Measurements from ENCODE around the gene RSPH6A.

The RSPH6A gene

DNA sequence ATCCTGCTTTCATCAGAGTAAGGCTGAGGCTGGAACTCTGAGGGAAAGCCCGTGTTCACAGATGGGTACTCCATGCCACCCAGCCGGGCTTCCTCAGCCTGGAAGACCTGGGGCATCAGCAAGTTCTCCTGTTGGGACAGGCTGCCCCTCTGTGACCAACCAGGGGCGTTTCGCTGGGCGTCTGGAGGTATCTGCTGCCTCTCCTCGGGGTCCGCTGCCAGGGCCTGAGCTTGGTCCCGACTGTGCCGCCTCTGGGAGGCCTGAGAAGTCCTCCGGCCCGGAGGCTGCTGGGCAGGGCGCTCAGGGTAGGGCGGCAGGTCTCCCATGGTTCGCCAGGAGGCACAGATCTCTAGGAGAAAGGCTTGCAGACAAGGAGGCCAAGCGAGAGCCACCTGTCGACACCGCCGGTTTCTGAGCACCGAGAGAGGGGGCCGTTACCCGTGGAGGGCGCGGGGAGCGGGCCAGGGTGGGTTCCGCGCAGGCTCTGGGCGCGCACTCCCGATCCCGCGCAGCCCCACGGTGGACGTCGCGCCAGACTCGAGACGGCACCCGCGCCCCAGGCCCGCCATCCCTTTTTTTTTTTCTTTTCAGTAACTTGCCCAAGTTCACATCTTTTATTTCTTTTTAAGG lies at the start of gene RSPH6A:
Gene RSPH6A, minus strand, starts transcription at position 458 of the 630 bp plus-strand sequence. Its CDS starts 132 bp downstream, at position 326.
- DNase-seq, result no peak

DNA sequence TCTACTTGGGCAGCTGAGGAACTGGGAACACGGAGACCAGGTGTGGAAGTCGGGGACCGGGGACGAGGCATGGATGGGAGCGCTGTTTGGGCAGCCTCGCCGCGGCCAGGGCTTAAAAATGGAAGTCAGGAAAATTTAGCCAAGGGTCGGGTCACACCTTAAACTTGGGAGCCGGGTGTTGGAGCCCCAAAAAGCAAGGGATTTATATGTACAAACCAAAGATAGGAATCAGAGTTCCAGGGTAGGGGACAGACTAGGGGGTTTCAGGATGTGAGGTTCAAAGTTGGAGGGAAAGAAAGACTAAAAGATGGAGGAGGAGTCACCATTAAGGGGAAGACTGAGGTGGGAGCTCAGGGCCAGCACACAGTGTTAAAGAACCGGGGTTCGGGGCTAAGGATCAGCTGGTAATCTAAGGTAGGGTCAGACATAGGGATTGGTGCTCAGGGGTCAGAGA lies 49.5 kb upstream of the RSPH6A start:
- DNase-seq, result no peak

DNA sequence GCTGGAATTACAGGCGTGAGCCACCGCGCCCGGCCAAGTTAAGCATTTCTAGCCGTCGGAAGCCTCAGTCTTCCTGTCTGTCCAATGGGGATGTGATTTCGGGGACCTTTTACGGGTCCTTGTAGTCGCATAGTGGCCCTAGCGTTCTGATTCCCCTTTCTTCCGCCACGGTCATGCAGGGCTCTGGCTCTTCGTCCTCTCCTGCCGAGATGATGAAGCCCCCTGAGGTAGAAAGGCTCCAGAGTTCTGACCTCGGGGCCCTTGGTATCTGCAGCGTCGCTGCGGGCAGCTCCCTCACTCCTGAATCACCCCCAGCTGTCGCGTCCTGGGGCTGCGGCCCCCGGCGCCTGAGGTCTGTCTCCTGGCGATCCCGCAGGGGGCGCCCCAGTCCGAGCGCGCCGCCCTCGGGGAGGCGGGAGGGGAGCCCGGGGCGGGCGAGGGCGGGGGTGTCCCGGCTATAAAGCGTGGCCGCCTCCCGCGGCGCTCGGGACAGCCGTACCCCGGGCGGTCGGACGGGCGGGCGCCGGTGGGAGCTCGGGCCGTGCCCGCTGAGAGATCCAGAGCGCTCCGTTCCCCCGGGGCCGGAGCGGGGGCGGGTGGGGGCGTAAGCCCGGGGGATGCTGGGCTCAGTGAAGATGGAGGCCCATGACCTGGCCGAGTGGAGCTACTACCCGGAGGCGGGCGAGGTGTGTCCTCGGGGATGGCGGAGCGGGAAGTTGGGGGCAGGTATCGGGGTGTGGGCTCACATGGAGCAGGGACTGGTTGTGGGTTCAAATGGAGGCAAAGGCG lies 48.9 kb upstream of the RSPH6A start, which contains the start of gene FOXA3:
Gene FOXA3, plus strand, starts transcription at position 487 of the 789 bp plus-strand sequence. Its CDS starts 131 bp downstream, at position 618.
- no peak for DNase-seq

DNA sequence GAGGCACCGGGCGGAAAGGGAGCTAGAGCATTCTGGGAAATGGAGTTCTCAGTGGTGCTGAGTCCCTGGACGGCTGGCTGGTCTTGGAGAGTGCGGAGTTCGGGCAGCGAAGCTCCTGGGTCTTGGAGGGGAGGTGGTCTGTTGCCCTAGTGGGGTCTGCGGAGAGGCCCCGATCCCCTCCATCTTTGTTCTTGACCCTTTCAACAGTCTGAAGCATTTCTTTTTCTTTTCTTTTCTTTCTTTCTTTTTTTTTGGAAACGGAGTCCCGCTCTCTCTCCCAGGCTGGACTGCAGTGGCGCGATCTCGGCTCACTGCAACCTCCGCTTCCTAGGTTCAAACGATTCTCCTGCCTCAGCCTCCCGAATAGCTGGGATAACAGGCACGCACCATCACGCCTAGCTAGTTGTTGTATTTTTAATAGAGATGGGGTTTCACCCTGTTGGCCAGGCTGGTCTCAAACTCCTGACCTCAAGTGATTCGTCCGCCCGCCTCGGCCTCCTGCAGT lies 48.3 kb upstream of the RSPH6A start:
- DNase-seq, result no peak

DNA sequence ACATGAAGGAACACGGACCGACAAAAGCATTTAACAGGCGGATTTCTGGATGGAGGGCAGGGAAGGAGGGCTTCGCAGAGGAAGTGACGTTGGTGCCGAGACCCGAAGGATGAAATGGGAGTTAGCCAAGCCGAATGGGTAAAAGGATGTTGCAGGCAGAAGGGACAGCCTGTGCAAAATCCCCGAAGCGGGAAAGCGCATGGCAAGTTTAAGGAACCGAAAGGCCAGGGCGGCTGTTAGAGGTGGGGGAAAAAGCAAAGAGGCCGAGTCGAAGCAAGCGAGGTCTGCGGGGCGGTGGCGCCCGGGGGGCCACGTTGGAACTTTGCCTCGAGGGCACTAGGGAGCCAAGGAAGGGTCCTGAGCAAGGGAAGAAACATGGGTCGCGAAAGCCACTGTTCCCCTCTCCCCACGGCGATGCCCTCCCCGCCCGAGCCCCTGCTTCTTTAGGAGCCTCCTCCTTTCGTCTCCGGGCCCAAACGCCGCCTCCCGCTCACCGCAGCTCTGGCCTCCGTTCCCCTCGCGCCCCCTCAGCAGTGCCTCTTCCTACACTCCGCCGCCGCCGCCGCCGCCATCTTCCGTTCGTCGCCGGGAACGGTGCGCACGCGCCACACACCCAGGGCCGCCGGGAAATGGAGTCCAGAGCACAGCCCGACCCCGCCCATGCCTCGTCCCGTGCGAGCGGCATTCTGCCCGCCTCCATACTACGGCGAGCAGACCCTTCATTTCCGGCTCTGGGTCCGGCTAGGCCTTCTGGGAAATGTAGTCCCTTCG lies 47.6 kb upstream of the RSPH6A start, which contains the start of gene SYMPK:
Gene SYMPK, minus strand, starts transcription at position 584 of the 771 bp plus-strand sequence. CDS start 8,652 bp downstream, outside the sequence.
- DNase-seq, result peak; percentile 84

DNA sequence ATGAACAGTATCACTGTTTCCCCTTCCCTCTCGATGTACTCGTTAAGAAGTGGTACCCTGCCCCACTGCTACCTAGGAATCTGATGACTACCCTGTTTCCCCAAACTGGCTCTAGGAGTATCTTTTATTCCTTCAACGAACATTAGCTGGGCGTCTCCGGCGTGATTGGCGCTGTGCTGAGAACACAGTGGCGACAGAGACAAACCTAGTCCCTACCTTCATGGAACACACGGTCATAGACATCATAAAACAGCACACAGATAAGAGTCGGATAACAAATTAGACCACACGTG lies 47.1 kb upstream of the RSPH6A start:
- no peak for DNase-seq

DNA sequence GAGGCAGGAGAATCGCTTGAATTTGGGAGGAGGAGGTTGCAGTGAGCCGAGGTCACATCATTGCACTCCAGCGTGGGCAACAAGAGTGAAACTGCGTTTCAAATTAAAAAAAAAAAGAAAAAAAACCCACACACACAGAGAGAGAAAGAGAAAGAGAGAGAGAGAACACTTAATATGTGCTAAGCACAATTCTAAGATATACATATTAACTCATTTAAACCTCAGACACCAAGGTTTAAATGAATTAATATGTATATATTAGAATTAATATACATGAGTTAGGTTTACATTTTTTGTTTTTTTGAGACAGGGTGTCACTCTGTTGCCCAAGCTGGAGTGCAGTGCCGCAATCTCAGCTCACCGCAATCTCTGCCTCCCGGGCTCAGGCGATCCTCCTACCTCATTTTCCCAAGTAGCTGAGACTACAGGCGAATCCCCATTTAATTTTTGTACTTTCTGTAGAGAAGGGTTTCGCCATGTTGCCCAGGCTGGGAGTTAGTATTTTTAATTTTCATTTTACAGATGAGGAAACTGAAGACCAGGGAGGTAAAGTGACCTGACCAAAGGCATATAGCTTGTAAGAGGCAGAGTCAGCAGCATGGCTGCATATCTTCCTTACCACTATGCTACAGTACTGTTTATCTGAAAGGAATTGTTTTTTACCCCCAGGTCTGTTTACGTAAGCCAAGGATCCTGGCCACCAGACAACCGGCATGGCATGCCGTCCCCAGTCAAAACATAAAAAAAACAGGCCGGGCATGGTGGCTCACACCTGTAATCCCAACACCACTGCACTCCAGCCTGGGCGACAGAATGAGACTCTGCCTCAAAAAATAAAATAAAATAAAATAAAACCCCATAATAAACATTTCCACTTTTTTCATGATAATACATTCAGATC lies 45.5 kb upstream of the RSPH6A start:
- no peak for DNase-seq

DNA sequence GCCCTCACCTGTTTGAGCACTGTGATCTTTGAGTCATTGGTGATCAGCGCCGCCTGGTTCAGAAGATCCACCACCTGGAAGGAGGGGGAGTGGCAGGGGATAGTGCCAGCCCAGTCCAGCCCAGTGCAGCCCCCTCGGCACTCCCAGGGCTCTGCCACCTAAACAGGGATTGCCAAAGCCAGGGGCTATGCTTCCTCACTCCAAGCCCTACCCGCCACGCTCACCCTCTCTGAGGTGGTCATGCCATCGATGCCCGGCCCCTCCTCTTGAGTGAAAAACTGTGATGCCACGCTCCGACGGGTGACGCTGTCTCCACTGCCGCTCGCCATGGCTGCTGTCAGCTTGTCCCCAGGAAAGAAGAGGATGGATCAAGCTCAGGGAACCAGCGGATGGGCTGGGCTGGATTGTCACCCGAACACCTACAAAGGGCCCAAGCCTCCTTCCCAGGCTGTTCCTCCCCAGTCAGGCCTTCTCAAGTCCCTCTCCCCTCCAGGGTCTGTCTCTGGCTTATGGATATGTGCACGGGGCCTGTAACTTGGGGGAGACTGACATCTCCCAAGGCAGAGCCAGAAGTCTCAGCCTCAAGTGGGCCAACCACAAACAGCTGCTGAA lies 39.2 kb upstream of the RSPH6A start:
- DNase-seq, result no peak

DNA sequence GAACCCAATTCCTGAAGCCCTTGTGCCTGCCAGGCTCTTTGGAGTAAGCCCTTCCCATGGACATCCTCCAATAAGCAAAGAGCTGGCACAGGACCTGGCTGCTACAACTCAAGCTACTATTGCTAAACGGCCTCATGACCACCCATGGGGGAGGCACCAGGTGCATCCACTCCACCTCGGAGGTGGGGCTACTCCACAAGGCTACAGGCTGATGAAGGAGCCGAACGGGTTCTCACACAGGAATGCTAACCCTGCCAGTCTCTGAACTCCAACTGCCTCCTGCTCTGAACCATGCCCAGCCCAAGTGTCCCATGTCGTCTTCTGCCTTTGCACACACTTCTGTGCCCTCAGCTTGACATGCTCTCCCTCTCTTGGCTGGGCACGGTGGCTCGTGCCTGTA lies 37.9 kb upstream of the RSPH6A start:
- DNase-seq, result no peak

DNA sequence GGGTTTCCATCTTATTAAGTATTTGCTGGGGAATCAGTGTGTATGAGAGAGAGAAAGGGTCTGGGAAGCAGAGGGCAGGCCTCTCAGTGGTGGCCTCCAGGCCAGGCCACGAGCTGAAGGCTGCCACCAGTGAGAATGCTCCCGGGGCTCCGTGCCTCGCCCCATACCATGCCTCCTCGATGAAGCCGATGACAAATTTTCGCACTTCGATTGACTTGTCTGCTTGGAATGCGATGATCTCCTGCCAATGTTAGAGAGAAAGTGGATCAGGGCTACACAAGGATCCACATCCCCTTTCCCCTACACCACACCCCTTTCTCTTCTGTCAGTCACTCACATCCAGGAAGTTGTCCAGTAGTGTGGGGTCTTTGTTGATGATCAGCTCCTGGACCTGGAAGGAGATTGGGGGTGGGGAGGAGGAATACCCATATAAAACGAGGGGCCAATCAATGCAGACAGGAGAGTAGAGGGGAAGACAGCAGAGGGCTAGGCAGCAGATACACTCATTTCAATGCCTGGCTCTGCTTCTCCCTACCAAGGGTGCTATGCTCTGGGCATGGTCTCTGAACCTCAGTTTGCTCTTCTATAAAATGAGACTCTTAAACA lies 37.1 kb upstream of the RSPH6A start:
- no peak for DNase-seq

DNA sequence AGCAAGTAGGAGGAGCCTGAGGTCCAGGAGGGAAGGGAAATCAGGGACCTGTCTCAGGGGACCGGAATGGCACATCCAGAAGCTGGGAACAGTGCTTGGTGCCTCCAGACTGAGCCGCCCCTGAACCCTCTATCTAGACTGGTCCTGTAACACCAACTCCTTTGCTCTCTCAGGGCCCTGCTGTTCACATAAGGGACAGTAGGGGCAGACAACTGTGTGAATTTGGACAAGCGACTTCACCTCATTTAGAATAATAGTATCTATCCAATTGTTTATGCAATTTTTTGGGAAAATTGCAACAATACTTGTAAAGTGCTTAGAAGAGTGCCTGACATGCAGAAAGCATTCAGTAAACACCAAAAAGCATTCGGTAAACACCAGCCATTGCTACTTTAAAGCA lies 33.8 kb upstream of the RSPH6A start:
- DNase-seq, result no peak

DNA sequence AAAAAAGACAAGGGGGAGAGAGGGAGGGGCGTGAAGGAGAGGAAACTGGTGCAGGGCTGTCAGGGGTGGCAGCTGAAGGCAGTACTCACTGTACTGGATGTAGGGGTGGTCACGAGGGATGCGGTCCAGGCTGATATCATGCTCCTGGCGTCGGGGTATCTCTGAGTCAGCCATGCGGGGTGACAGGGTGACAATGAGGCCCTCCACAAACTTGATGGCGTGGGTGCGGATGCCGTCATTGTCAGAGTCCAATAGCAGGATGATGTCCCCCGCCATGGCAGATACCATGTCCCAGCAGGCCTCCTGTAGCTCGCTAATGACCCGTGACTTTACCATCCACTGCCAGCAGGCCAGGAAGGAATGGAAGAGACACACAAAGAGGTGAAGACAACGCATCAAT lies 32.6 kb upstream of the RSPH6A start:
- no peak for DNase-seq

DNA sequence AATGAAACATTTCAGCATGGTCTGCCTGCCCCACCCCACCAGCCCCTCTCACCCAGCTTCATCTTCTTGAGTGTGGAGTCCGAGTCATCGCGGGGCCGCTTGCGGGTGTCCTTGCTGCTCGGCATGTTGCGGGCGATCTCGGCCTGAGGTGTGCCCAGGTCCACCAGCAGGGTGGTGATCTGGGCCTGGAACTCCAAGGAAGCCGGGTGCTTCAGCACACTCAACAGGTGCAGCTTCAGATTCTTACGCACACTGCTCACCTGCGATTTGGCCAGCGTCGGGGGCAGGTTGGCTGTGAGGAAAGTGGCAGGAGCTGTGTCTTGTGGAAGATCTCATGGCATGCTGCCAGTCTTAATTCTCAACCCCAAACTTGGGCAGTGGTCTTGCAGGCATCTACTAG lies 27.1 kb upstream of the RSPH6A start:
- no peak for DNase-seq

DNA sequence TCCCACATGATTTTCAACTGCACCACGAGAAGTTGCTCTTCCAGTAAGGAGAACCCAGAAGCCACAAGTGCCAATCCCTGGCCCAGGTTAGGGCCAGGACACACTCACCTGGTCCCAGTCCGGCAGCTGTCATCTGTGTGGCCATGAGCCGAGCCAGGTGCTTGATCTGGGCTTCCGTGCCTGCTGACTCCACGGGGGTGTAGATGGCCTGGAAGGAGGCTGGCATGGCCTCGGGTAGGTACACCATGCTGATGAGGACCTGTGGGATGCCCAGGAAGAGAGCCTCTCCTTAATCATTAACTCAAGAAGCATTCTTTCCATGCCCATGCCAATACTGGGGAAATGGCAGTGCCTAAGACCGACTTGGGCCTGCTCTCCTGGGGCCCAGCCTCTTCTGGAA lies 19.9 kb upstream of the RSPH6A start:
- DNase-seq, result no peak

DNA sequence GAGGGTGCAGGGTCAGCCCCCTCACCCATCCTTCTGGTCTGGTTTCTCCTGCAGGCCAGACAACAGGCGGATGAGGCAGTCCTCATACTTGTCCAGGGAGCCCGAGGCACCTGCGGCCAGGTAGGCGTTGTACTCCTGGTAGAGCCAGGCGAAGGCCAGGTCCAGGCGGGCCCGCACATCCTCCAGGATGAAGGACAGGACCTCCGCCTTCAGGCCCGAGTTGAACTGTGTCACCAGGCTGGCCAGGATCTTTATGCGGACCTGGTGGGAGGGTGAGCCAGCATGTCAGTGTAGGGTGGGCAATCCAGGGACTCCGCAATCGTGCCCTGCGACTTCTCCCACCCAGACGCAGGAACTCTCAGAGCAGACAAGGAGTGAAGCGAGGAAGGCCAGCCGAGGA lies 13.8 kb upstream of the RSPH6A start:
- no peak for DNase-seq

DNA sequence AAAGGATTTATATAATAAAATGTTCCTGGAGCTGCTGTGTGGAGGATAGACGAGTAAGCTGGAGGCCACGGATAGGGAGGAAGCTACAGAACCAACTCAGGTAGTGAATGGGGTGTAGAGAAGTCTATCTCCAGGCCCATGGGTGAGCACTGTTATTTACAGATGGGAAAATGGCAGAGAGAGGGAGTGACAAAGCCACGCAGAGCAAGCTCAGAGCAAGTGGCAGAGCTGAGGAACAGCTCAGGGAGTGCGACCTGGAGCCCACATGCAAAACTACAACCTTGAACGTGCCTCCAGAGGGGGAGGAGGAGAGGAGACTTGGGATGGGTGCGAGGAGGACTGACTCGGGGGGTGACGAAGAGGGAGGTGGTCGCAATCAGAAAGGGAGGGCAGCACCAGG lies 13.4 kb upstream of the RSPH6A start:
- no peak for DNase-seq

DNA sequence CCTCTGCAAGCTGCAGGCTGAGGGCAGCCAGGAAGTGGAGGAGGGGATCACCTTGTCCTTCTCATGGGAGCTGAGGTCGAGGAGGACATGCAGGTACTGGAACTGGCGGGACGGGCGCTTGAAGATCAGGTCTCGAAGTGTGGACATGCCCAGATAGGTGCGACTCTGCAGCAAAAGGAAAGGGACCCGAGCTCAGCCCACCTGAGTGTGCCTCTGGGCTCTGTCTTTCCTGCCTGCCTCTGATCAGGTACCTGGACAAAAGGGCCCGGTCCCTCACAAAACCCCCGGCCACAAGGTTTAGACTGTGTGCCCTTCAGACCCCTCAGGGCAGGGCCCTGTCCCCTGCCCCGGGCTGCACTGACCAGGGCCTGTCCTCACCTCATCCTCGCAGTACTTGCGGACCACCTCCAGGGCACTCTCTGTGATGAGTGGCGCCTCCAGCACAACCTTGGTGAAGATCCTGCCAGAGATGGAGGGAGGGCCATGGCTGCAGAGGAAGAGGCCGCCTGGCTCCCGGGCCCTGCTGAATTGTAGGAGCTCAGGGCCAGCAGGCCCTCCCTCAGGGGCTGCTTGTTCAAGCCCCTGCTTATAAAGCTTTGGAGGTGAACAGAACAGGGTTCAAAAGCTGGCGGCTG lies 12.5 kb upstream of the RSPH6A start:
- DNase-seq, result no peak

DNA sequence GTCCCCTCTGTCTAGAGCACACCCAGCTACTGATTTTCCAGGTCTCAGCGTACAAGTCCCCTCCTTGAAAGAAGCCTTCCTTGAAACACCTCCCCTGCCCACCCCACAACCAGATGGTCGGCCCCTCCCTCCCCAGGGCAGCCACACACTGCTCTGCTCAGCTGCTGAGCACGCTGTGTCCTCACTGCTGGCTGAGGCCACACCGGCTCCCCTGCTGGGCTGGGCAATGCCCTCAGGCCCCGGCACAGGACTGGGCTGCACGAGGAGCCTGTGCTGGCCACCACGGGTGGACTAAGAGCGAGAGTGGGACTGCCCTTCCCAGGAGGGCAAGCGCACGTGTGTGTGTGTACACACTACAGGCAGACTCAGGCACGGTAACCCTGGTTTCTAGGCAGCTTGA lies 11.8 kb upstream of the RSPH6A start:
- no peak for DNase-seq

DNA sequence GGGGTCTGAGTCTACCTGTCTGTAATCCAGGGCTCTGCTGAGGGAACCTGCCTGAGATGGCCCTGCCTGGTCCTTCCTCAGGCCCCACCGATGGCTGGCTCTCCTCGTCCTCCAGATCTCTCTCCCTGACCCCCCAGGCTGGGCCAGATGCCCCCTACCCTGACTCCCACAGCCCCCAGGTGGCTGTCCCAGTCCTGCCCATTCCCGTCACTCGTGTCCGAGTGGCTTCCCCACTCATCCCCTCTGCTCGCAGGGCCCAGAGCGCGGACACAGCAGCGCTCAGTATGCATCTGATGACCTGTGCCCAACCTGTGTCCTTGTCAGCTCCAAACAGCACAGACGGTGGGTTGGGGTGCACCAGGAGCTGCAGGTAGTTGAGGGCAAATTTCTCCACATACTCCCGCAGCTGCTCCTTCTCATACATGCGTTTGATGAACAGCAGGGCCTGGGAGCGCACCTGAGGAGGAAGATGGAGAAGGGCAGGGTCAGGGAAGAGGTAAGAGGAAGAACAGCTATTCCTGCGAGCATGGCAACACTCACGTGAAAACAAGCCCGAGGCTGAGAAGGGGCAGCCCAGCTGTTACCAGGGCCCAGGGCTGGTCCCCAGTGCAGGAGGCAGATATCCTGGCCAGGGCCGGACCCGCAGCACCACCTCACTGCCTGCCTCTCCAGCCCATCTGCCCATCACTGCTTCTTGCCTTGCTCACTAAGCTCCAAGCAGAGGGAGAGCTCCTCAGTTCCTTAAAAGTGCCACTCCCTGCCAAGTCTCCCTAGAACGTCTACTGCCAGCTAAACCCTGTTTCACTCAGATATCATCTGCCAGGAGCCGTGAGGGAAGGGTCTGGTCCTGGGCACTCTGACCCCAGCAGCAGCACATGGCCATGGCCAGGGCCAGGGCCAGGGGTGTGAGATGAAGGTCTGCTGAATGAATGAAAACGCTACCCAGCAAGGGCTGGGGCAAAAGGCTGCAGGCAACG lies 11.1 kb upstream of the RSPH6A start:
- DNase-seq, result no peak

DNA sequence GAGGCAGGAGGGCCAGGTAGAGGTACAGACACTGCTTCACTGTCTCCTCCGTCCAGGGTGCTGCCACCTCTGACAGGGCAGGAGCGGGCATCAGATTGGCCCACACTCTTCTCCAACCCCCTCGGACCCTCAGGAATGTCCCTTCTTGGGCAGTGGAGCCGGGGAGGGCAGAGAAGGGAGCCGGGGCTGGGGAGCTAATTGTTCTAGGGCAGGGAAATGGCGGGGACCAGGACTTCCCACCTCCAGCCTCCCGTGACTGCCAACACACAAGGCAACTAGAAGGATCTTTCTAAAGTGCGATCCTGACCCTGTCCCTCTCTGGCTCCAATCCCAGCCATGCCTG lies 10.1 kb upstream of the RSPH6A start:
- no peak for DNase-seq
